ENCODE results near the gene LHPP.
A peak's percentile ranks its signal among the peaks of the same experiment; 100 is the strongest.
"Not testable (repeated sequence)": the region's sequence is repeated elsewhere in the genome, so short reads cannot be mapped to it uniquely, and the experiment has no call there.

The LHPP gene

DNA sequence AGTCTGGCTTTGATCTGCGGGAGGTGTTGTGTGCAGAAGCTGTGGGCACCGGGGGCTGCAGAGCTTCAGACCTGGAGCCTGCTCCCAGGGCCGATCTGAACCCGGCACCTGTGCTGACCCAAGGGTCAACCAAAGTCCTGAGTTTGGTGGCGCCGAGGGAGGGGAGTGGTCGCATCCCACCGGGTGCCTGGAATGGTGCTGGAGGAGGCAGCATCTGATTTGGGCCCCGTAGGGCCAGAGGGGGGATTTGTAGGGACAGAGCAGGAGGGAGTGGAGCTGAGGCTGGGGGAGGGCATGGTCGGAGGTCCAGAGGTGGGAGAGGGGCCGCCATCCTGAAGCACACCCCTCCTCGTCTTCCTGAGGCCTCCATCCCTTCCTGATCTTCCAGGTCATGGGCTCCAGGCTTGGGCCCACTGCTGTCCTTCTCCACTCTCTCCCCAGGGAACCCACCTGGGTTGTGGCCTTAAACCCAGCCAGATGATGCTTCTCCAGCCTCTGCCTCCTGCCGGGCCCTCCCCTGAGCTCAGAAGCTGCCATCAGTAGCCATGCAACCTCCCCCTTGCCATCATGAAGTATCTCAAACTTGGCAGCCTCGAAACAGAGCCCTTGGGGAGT lies 112.9 kb downstream of the LHPP start:
- H3K36me3 Mint-ChIP-seq (ENCODE audit: insufficient read depth), result peaks cover 12% of the 10 kb centered on the region
- H3K27me3 Mint-ChIP-seq, result no peaks in the 10 kb centered on the region
- H3K4me1 Mint-ChIP-seq (ENCODE audit: low read depth in 2 of 2), result peaks cover 0 to 10% of the 10 kb centered on the region in 2 donors
- H3K4me3 Mint-ChIP-seq, result no peak overlapping the region
- DNase-seq, result no peak
- peak overlapping the region; percentile 38 to 46 for H3K27ac Mint-ChIP-seq
- no peak for ATAC-seq (replicated peaks)
- H3K9me3 Mint-ChIP-seq, result no peaks in the 10 kb centered on the region

DNA sequence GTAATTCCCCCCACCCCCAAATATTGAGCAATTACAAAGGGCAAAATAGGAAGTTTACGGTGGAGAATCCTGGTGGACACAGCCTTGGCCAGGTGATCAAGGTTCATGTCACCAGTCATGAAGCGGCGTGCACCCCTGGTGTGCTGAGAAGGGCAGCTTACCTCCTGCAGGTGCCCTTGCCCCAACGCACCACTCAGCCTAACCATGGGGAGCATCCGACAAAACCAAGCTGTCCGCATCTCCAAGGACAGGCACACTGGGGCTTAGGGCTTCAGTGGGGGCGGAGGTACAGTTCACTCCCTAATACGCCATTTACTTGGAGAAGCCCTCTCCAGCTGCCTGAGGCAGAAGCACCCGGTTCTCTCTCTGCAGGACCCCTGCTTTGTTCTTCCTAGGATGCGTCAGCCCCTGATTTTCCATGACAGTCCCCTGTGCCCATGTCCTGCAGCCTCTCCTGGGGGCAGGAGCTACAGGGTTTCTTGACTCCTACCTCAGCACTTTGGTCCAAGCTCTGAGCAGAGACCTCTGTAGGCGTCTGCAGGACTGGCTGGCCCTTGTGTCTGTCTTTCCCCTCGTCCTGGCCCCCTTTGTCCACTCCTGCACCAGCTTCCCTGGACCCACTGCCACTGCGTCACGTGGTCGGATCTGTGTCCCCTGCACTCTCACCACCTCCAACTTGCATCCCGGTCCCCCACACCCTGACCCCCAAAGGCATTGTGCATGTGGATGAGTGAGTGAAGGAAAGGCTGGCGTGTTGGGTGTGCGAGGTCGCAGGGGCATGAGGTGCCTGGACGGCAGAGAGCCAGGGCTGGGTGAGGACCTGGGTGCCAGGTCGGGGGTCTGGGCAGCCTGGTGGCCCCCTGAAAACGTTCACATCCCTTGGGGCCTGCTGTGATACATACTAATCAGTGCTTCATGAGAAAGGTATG lies 113.7 kb downstream of the LHPP start:
- no peaks in the 10 kb centered on the region for H3K9me3 Mint-ChIP-seq
- no peak for DNase-seq
- no peak for ATAC-seq (replicated peaks)
- H3K4me3 Mint-ChIP-seq, result no peak overlapping the region
- no peaks in the 10 kb centered on the region for H3K27me3 Mint-ChIP-seq
- peak overlapping the region; percentile 46 to 56 for H3K27ac Mint-ChIP-seq
- H3K4me1 Mint-ChIP-seq (ENCODE audit: low read depth in 2 of 2), result peaks cover 0 to 10% of the 10 kb centered on the region in 2 donors
- peaks cover 12% of the 10 kb centered on the region for H3K36me3 Mint-ChIP-seq (ENCODE audit: insufficient read depth)

- ATAC-seq (replicated peaks), result no peak
- no peaks in the 10 kb centered on the region for H3K9me3 Mint-ChIP-seq
- H3K4me3 Mint-ChIP-seq, result no peak overlapping the region
- H3K4me1 Mint-ChIP-seq (ENCODE audit: low read depth in 2 of 2), result peaks cover 0 to 8% of the 10 kb centered on the region in 2 donors
- no peak for DNase-seq
- H3K36me3 Mint-ChIP-seq (ENCODE audit: insufficient read depth), result peaks cover 20% of the 10 kb centered on the region
- peak overlapping the region in 1 of 2 donors; percentile 31 for H3K27ac Mint-ChIP-seq
- H3K27me3 Mint-ChIP-seq, result no peaks in the 10 kb centered on the region
These were observed 115.2 kb downstream of the LHPP start for GRCh38 chr10:124576526-124577420.

GRCh38 chr10:124577651-124578050 lies 116.0 kb downstream of the LHPP start:
- H3K4me1 Mint-ChIP-seq (ENCODE audit: low read depth in 2 of 2), result peaks cover 0 to 8% of the 10 kb centered on the region in 2 donors
- H3K9me3 Mint-ChIP-seq, result no peaks in the 10 kb centered on the region
- no peak overlapping the region for H3K4me3 Mint-ChIP-seq
- no peaks in the 10 kb centered on the region for H3K27me3 Mint-ChIP-seq
- DNase-seq (no peak), ATAC-seq (replicated peaks) (no peak)
- peak overlapping the region in 1 of 2 donors; percentile 57 for H3K27ac Mint-ChIP-seq
- peaks cover 20% of the 10 kb centered on the region for H3K36me3 Mint-ChIP-seq (ENCODE audit: insufficient read depth)

- H3K4me3 Mint-ChIP-seq, result no peak overlapping the region
- DNase-seq (no peak), ATAC-seq (replicated peaks) (no peak)
- H3K27me3 Mint-ChIP-seq, result no peaks in the 10 kb centered on the region
- H3K9me3 Mint-ChIP-seq, result no peaks in the 10 kb centered on the region
- H3K27ac Mint-ChIP-seq, result peak overlapping the region in 1 of 2 donors; percentile 77
- peaks cover 20% of the 10 kb centered on the region for H3K36me3 Mint-ChIP-seq (ENCODE audit: insufficient read depth)
- H3K4me1 Mint-ChIP-seq (ENCODE audit: low read depth in 2 of 2), result peaks cover 0 to 8% of the 10 kb centered on the region in 2 donors
These were observed 116.8 kb downstream of the LHPP start for GRCh38 chr10:124578231-124579010.

DNA sequence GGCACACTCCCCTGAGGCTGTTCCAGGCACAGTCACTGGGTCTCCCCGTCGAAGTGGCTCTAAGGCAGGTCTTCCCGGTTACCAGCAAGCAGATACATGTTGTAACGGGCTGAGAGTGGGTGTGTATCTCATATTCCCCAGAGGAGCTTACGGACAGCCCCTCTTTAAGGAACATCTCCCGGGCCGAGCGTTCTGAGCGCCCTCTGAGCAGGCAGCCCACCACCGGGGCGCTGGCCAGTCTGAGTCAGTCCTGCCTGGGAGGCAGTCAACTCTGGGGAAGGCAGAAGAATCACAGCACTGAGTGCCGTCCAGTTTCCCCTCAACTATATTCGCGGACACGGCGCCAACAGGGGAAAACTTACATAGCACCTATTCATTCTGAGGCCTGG lies 117.4 kb downstream of the LHPP start:
- no peak overlapping the region for H3K4me3 Mint-ChIP-seq
- H3K9me3 Mint-ChIP-seq, result no peaks in the 10 kb centered on the region
- H3K27me3 Mint-ChIP-seq, result no peaks in the 10 kb centered on the region
- no peak for DNase-seq
- H3K4me1 Mint-ChIP-seq (ENCODE audit: low read depth in 2 of 2), result peaks cover 0 to 8% of the 10 kb centered on the region in 2 donors
- ATAC-seq (replicated peaks), result no peak
- H3K36me3 Mint-ChIP-seq (ENCODE audit: insufficient read depth), result peaks cover 20% of the 10 kb centered on the region
- H3K27ac Mint-ChIP-seq, result no peak overlapping the region

GRCh38 chr10:124586142-124586541 lies 124.5 kb downstream of the LHPP start:
- no peak for ATAC-seq (replicated peaks)
- Mint-ChIP-seq H3K36me3 (ENCODE audit: insufficient read depth) (peaks cover 16% of the 10 kb centered on the region), H3K4me3 (no peak overlapping the region), H3K9me3 (no peaks in the 10 kb centered on the region), H3K27me3 (no peaks in the 10 kb centered on the region), H3K27ac (no peak overlapping the region), H3K4me1 (ENCODE audit: low read depth in 2 of 2) (peaks cover 0 to 2% of the 10 kb centered on the region in 2 donors)
- DNase-seq, result no peak

DNA sequence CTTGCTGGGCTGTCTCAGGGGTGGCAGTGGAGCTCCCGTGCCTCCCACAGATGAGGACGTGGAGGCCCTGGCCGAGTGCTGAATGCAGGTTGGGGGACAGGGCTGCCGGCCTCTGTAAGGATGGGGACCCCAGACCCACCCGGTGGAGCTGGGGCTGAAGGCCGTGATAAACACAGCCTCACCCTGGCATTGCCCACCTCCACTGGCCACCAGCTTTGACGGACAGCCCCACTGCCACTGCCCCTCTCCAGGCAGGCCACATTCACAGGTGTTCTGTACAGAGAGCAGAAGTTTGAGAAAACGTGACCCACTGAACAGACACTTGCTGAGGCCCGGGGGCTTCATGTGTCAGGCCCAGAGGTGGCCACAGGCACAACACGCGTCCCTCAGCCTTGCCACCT lies 126.2 kb downstream of the LHPP start:
- peaks cover 12% of the 10 kb centered on the region for H3K36me3 Mint-ChIP-seq (ENCODE audit: insufficient read depth)
- no peak for DNase-seq
- H3K27ac Mint-ChIP-seq, result no peak overlapping the region
- H3K4me3 Mint-ChIP-seq, result no peak overlapping the region
- ATAC-seq (replicated peaks), result no peak
- H3K27me3 Mint-ChIP-seq, result no peaks in the 10 kb centered on the region
- H3K9me3 Mint-ChIP-seq, result no peaks in the 10 kb centered on the region
- H3K4me1 Mint-ChIP-seq (ENCODE audit: low read depth in 2 of 2), result peaks cover 0 to 5% of the 10 kb centered on the region in 2 donors

DNA sequence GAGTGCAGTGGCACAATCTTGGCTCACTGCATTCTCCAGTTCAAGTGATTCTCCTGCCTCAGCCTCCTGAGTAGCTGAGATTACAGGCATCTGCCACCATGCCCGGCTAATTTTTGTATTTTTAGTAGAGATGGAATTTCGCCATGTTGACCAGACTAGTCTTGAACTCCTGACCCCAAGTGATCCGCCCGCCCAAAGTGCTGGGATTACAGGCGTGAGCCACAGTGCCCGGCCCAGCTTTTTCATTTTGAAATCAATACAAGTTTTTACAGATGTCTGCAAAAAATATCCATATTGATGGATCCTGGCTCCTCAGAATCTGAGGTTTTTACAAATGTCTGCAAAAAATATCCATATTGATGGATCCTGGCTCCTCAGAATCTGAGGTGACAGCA lies 126.7 kb downstream of the LHPP start:
- not testable (repeated sequence) for DNase-seq; ATAC-seq (replicated peaks); H3K4me1 Mint-ChIP-seq (ENCODE audit: low read depth in 2 of 2); H3K4me3 Mint-ChIP-seq; H3K9me3 Mint-ChIP-seq; H3K27ac Mint-ChIP-seq; H3K27me3 Mint-ChIP-seq
- H3K36me3 Mint-ChIP-seq (ENCODE audit: insufficient read depth), result peaks cover 12% of the 10 kb centered on the region

GRCh38 chr10:124588736-124589490 lies 127.3 kb downstream of the LHPP start:
- DNase-seq (no peak), ATAC-seq (replicated peaks) (no peak)
- peaks cover 12% of the 10 kb centered on the region for H3K36me3 Mint-ChIP-seq (ENCODE audit: insufficient read depth)
- H3K27ac Mint-ChIP-seq, result no peak overlapping the region
- H3K4me3 Mint-ChIP-seq, result no peak overlapping the region
- no peaks in the 10 kb centered on the region for H3K9me3 Mint-ChIP-seq
- H3K27me3 Mint-ChIP-seq, result no peaks in the 10 kb centered on the region
- peaks cover 0 to 7% of the 10 kb centered on the region in 2 donors for H3K4me1 Mint-ChIP-seq (ENCODE audit: low read depth in 2 of 2)

GRCh38 chr10:124589491-124590041 lies 127.9 kb downstream of the LHPP start:
- peaks cover 0 to 7% of the 10 kb centered on the region in 2 donors for H3K4me1 Mint-ChIP-seq (ENCODE audit: low read depth in 2 of 2)
- no peak overlapping the region for H3K4me3 Mint-ChIP-seq
- DNase-seq, result no peak
- ATAC-seq (replicated peaks), result no peak
- H3K36me3 Mint-ChIP-seq (ENCODE audit: insufficient read depth), result peaks cover 12% of the 10 kb centered on the region
- H3K9me3 Mint-ChIP-seq, result no peaks in the 10 kb centered on the region
- no peaks in the 10 kb centered on the region for H3K27me3 Mint-ChIP-seq
- H3K27ac Mint-ChIP-seq, result no peak overlapping the region

Data from effector memory CD8-positive, alpha-beta T cell (primary cell).